DOHH2 (cell line): Measurements from ENCODE around the gene FCN2.

Experiments used
- CTCF ChIP-seq: fragments of 200-600 bp; sonication (generic); IDR thresholded peaks from one replicate; pipeline ENCODE4 v1.5.1; 2014; ENCODE audit warnings: antibody characterized with exemption, mild to moderate bottlenecking, low read depth, low read length; ENCODE audit not compliant: poor library complexity, severe bottlenecking
- EZH2phosphoT487 ChIP-seq: fragments of 200-600 bp; sonication (generic); IDR thresholded peaks from 2 replicates; pipeline ENCODE4 v1.6.1; 2017; ENCODE audit warnings: borderline replicate concordance, mild to moderate bottlenecking, antibody characterized with exemption, low read length, moderate library complexity, mixed read lengths

GRCh38 chr9:134887686-134888602 lies 7.3 kb downstream of the FCN2 start:
- no peak for TF ChIP-seq CTCF
- TF ChIP-seq EZH2phosphoT487, result no peak
